Tibial nerve (tissue), 4 donors: ENCODE data around the gene AARSD1.

ENCODE experiments used
- CTCF ChIP-seq, 5 experiments: fragments of 200-600 bp in 3 of 5; fragments of 450-650 bp in 2 of 5; sonication (generic) in 3 of 5; IDR thresholded peaks; one replicate each; pipeline ENCODE4 v1.5.1; 2016 to 2019; ENCODE audit warnings: antibody characterized with exemption in 5 of 5, mild to moderate bottlenecking in 3 of 5, moderate library complexity in 2 of 5
- EP300 ChIP-seq, 2 donors: sonication (generic); formaldehyde crosslinking; IDR thresholded peaks; one replicate each; pipeline ENCODE4 v1.6.1; 2017; ENCODE audit warnings: antibody characterized with exemption in 2 of 2, mild to moderate bottlenecking in 1 of 2
- POLR2A ChIP-seq, 2 donors: fragments of 450-650 bp; IDR thresholded peaks; one replicate each; pipeline ENCODE4 v1.6.1; 2017; ENCODE audit warnings: antibody characterized with exemption in 2 of 2, mild to moderate bottlenecking in 2 of 2, moderate library complexity in 2 of 2

- TF ChIP-seq CTCF (IDR thresholded peaks at IDR 0.05) (no peak), POLR2A (IDR thresholded peaks at IDR 0.05) (no peak), EP300 (IDR thresholded peaks at IDR 0.05) (no peak)
These were observed 45.2 kb downstream of the AARSD1 start for GRCh38 chr17:42918902-42919521.
